HCT116 (cell line): ENCODE results near the gene CORO7.

Source experiments
- CTCF ChIP-seq, 3 experiments: fragments of 200-600 bp in 1 of 3; sonication (generic) in 1 of 3; IDR thresholded peaks in 2 of 3; conservative IDR thresholded peaks in 1 of 3; 2 replicates each; pipeline ENCODE4 v1.5.1; 2012 to 2017; ENCODE audit warnings: low read depth in 2 of 3, low read length in 2 of 3, antibody characterized with exemption in 1 of 3, borderline replicate concordance in 1 of 3, control low read depth in 1 of 3, mild to moderate bottlenecking in 1 of 3, mixed read lengths in 1 of 3, mixed run types in 1 of 3, moderate library complexity in 1 of 3; ENCODE audit not compliant: insufficient read depth in 1 of 3
- EZH2phosphoT487 ChIP-seq: fragments of 200-600 bp; IDR thresholded peaks from 2 replicates; pipeline ENCODE4 v1.6.1; 2018; ENCODE audit warnings: antibody characterized with exemption, borderline replicate concordance
- RAD21 ChIP-seq: IDR thresholded peaks from 2 replicates; pipeline ENCODE4 v1.6.1; 2012; ENCODE audit warnings: low read depth, mild to moderate bottlenecking

GRCh38 chr16:4382795-4383357 lies 33.5 kb downstream of the CORO7 start:
- no peak for TF ChIP-seq CTCF (IDR thresholded peaks at IDR 0.05 in 2 of 3, conservative IDR thresholded peaks at IDR 0.05 in 1 of 3; ENCODE audit: borderline replicate concordance in 1 of 3, insufficient read depth in 1 of 3, low read depth in 2 of 3, low read length in 2 of 3)
- TF ChIP-seq EZH2phosphoT487, result no peak
- no peak for TF ChIP-seq RAD21
